Ascending aorta (tissue), 2 donors: ENCODE measurements around the gene LY6G5C. TPM values are rescaled to one million over a fixed set of nuclear protein-coding genes. Genes with fewer than 3 reads are reported as not detected.

Experiments used
- DNase-seq, 2 donors: peaks; one replicate each; pipeline ENCODE4 v3.0.0-alpha.2; 2019; ENCODE audit warnings: low spot score in 2 of 2
- H3K27ac ChIP-seq, 2 donors: fragments of 200-600 bp; sonication (generic); one replicate each; pipeline ENCODE4 v1.5.1; 2016 to 2017; ENCODE audit warnings: mild to moderate bottlenecking in 1 of 2
- H3K27me3 ChIP-seq: fragments of 200-600 bp; sonication (generic); one replicate; pipeline ENCODE4 v1.5.1; 2017
- H3K36me3 ChIP-seq, 2 donors: fragments of 200-600 bp; sonication (generic); one replicate each; pipeline ENCODE4 v1.5.1; 2016
- H3K4me1 ChIP-seq, 2 donors: fragments of 200-600 bp; sonication (generic); one replicate each; pipeline ENCODE4 v1.5.1; 2016 to 2017; ENCODE audit warnings: mild to moderate bottlenecking in 1 of 2
- H3K4me3 ChIP-seq, 2 donors: fragments of 200-600 bp; sonication (generic); one replicate each; pipeline ENCODE4 v1.5.1; 2016 to 2017; ENCODE audit warnings: mild to moderate bottlenecking in 1 of 2
- H3K9me3 ChIP-seq, 2 donors: fragments of 200-600 bp; sonication (generic); one replicate each; pipeline ENCODE4 v1.5.1; 2016
- intact Hi-C: fragments of 100-400 bp; cut with DNase I; formaldehyde crosslinking; loops from one replicate; pipeline ENCODE4 v1.15.1; 2023
- total RNA-seq: library from RNA; depleted of rRNA; stranded (reverse); fragments of >200 nt; gene quantifications from one replicate; pipeline ENCODE4 v1.1.0, GENCODE V29; 2016
- TF ChIP-seq, protein P1 (sequence below), 3 experiments: fragments of 200-600 bp in 2 of 3; fragments of 450-650 bp in 1 of 3; sonication (generic) in 2 of 3; IDR thresholded peaks; one replicate each; pipeline ENCODE4 v1.5.1; 2016 to 2019; ENCODE audit warnings: antibody characterized with exemption in 3 of 3, mild to moderate bottlenecking in 1 of 3, moderate library complexity in 1 of 3

The LY6G5C gene
- total RNA-seq, 1 donor from 2014 or later, result 0.96 TPM

DNA sequence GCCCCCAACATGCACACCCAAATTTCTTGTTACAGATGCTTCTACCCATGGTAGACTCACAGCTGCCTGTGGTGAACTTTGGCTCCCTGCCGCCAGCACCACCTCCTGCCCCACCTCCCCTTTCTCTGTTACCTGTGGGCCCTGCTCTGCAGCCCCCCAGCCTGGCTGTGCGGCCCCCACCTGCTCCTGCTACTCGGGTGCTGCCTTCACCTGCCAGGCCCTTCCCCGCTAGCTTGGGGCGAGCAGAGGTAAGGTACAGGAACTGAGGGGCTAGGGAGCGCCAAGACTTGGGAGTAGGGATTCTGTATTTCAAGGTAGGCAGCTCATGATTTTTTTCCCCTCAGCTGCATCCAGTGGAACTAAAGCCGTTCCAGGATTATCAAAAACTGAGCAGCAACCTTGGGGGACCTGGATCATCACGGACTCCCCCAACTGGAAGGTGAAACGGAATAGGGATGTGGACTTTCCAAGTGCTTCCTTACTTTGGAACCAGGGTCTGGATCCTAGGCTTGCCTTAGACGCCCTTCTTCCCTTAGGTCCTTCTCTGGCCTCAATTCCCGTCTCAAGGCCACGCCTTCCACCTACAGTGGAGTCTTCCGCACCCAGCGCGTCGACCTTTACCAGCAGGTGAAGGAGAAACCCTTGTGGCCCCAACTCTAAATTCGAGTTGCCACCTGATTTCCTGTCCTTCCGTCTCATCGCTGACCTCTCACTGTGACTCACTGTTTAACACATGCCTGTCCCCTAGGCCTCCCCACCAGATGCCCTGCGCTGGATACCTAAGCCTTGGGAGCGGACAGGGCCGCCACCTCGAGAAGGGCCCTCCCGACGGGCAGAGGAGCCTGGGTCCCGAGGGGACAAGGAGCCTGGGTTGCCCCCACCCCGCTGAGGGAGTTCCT, 43.9 kb downstream of the LY6G5C start:
- intact Hi-C loops, result no loop called here
- Histone ChIP-seq H3K27me3 (no peaks in the 10 kb centered on the region), H3K4me3 (no peak overlapping the region), H3K27ac (no peak overlapping the region), H3K36me3 (peaks cover 88 to 99% of the 10 kb centered on the region in 2 donors), H3K9me3 (no peaks in the 10 kb centered on the region), H3K4me1 (no peaks in the 10 kb centered on the region)
- TF ChIP-seq, protein P1, sequence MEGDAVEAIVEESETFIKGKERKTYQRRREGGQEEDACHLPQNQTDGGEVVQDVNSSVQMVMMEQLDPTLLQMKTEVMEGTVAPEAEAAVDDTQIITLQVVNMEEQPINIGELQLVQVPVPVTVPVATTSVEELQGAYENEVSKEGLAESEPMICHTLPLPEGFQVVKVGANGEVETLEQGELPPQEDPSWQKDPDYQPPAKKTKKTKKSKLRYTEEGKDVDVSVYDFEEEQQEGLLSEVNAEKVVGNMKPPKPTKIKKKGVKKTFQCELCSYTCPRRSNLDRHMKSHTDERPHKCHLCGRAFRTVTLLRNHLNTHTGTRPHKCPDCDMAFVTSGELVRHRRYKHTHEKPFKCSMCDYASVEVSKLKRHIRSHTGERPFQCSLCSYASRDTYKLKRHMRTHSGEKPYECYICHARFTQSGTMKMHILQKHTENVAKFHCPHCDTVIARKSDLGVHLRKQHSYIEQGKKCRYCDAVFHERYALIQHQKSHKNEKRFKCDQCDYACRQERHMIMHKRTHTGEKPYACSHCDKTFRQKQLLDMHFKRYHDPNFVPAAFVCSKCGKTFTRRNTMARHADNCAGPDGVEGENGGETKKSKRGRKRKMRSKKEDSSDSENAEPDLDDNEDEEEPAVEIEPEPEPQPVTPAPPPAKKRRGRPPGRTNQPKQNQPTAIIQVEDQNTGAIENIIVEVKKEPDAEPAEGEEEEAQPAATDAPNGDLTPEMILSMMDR (IDR thresholded peaks at IDR 0.05), result no peak
- DNase-seq, result no peak

DNA sequence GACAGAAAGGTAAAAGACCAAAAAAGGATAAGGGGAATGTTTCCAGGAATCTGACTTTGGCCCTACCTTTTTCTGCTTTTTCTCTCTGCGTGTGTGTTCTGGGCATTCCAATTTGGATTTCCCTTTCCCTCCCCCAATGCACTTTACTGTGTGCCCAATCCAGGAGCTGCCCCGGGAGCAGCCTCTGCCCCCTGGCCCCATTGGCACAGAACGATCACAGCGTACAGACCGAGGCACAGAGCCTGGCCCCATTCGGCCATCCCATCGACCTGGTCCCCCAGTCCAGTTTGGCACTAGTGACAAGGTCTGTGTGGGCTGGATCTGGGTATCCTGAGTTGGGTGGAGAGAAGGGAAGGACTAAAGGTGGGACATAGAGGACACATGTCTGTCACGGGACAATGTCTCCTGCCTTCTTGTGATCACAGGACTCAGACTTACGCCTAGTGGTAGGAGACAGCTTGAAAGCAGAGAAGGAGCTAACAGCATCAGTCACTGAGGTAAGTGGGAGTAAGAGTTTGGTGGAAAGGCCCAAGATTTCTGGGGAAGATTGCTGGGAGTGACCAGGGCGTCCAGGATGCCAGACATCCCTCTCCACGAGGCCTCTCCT, 45.8 kb downstream of the LY6G5C start:
- Histone ChIP-seq H3K9me3 (no peaks in the 10 kb centered on the region), H3K27ac (no peak overlapping the region), H3K4me1 (no peaks in the 10 kb centered on the region), H3K36me3 (peaks cover 88 to 99% of the 10 kb centered on the region in 2 donors), H3K27me3 (no peaks in the 10 kb centered on the region), H3K4me3 (no peak overlapping the region)
- intact Hi-C loops, result no loop called here
- TF ChIP-seq, protein P1 (IDR thresholded peaks at IDR 0.05), result no peak
- DNase-seq, result no peak

DNA sequence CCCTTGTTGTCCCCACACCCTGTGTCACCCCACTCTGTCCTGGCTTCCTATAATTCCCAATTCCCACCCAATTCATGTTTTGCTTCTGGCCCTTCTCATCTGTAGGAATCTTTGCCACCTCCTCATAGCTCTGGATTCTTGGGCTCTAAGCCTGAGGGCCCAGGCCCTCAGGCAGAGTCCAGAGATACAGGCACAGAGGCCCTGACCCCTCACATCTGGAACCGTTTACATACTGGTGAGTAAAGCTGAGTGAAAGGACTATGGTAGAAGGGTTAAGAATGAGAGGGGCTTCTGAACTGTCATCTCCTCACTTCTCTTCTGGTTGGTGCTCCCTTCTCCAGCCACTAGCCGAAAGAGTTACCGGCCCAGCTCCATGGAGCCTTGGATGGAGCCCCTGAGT, 46.7 kb downstream of the LY6G5C start:
- no peak for DNase-seq
- no peaks in the 10 kb centered on the region for H3K4me1 ChIP-seq
- TF ChIP-seq, protein P1 (IDR thresholded peaks at IDR 0.05), result no peak
- H3K4me3 ChIP-seq, result no peak overlapping the region
- H3K9me3 ChIP-seq, result no peaks in the 10 kb centered on the region
- H3K36me3 ChIP-seq, result peaks cover 90 to 99% of the 10 kb centered on the region in 2 donors
- H3K27ac ChIP-seq, result no peak overlapping the region
- intact Hi-C loops, result no loop called here
- H3K27me3 ChIP-seq, result no peaks in the 10 kb centered on the region

GRCh38 chr6:31633447-31633846, 47.4 kb downstream of the LY6G5C start:
- Histone ChIP-seq H3K4me3 (no peak overlapping the region), H3K9me3 (no peaks in the 10 kb centered on the region), H3K36me3 (peaks cover 94 to 99% of the 10 kb centered on the region in 2 donors), H3K27ac (no peak overlapping the region), H3K27me3 (no peaks in the 10 kb centered on the region), H3K4me1 (no peaks in the 10 kb centered on the region)
- intact Hi-C loops, result no loop called here
- TF ChIP-seq, protein P1 (IDR thresholded peaks at IDR 0.05), result no peak
- DNase-seq, result no peak

DNA sequence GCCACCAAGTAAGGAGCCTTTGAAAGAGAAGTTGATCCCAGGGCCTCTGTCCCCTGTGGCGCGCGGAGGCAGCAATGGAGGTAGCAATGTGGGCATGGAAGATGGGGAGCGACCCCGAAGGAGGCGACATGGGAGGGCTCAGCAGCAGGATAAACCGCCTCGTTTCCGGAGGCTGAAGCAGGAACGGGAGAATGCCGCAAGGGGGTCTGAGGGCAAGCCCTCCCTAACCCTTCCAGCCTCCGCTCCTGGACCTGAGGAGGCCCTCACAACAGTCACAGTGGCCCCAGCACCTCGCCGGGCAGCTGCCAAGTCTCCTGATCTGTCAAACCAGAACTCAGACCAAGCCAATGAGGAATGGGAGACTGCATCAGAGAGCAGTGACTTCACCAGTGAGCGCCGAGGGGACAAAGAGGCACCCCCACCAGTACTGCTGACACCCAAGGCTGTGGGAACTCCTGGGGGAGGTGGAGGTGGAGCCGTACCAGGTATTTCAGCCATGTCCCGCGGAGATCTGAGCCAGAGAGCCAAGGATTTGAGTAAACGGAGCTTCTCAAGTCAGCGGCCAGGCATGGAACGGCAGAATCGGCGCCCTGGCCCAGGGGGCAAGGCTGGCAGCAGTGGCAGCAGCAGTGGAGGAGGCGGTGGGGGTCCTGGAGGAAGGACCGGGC, 48.5 kb downstream of the LY6G5C start:
- no peak overlapping the region for H3K27ac ChIP-seq
- intact Hi-C loops, result no loop called here
- H3K4me1 ChIP-seq, result no peaks in the 10 kb centered on the region
- DNase-seq, result no peak
- no peaks in the 10 kb centered on the region for H3K9me3 ChIP-seq
- no peak overlapping the region for H3K4me3 ChIP-seq
- H3K36me3 ChIP-seq, result peaks cover 97 to 100% of the 10 kb centered on the region in 2 donors
- H3K27me3 ChIP-seq, result no peaks in the 10 kb centered on the region
- TF ChIP-seq, protein P1 (IDR thresholded peaks at IDR 0.05), result no peak
